Measurements from ENCODE around the gene PCDHA3.
A peak's percentile ranks its signal among the peaks of the same experiment; 100 is the strongest.
"Not testable (repeated sequence)": the region's sequence is repeated elsewhere in the genome, so short reads cannot be mapped to it uniquely, and the experiment has no call there.

The PCDHA3 gene

DNA sequence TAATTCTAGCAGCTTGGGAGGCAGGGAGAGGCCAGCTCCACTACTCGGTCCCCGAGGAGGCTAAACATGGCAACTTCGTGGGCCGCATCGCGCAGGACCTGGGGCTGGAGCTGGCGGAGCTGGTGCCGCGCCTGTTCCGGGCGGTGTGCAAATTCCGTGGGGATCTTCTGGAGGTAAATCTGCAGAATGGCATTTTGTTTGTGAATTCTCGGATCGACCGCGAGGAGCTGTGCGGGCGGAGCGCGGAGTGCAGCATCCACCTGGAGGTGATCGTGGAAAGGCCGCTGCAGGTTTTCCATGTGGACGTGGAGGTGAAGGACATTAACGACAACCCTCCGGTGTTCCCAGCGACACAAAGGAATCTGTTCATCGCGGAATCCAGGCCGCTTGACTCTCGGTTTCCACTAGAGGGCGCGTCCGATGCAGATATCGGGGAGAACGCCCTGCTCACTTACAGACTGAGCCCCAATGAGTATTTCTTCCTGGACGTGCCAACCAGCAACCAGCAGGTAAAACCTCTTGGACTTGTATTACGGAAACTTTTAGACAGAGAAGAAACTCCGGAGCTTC is 33.7 kb downstream of the PCDHA3 start:
- H3K27me3 ChIP-seq (ENCODE audit: control insufficient read depth, insufficient read depth, low read length, poor library complexity, severe bottlenecking); H3K4me1 ChIP-seq (ENCODE audit: control insufficient read depth, insufficient read depth, low read length); H3K36me3 ChIP-seq (ENCODE audit: control insufficient read depth, insufficient read depth, low read length); H3K27ac ChIP-seq (ENCODE audit: insufficient read depth, low read depth, low read length, poor library complexity, severe bottlenecking); H3K4me3 ChIP-seq (ENCODE audit: insufficient read depth, low read depth, low read length); H3K9me3 ChIP-seq (ENCODE audit: control insufficient read depth, low read length): not testable (repeated sequence)
- WGBS, 2 experiments, result 95 to 97% methylated on average over 28 of the region's 38 CpGs

DNA sequence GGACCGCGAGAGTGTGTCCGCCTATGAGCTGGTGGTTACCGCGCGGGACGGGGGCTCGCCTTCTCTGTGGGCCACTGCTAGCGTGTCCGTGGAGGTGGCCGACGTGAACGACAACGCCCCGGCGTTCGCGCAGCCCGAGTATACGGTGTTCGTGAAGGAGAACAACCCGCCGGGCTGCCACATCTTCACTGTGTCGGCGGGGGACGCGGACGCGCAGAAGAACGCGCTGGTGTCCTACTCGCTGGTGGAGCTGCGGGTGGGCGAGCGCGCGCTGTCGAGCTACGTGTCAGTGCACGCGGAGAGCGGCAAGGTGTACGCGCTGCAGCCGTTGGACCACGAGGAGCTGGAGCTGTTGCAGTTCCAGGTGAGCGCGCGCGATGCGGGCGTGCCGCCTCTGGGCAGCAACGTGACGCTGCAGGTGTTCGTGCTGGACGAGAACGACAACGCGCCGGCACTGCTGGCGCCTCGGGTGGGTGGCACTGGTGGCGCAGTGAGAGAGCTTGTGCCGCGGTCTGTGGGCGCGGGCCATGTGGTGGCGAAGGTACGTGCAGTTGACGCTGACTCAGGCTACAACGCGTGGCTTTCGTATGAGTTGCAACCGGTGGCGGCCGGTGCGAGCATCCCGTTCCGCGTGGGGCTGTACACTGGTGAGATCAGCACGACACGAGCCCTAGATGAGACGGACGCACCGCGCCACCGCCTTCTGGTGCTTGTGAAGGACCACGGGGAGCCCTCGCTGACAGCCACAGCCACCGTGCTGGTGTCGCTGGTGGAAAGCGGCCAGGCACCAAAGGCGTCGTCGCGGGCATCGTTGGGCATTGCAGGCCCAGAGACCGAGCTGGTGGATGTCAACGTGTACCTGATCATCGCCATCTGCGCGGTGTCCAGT is 35.0 kb downstream of the PCDHA3 start:
- Histone ChIP-seq H3K4me1 (ENCODE audit: control insufficient read depth, insufficient read depth, low read length) (no peaks in the 10 kb centered on the region), H3K36me3 (ENCODE audit: control insufficient read depth, insufficient read depth, low read length) (no peaks in the 10 kb centered on the region), H3K27me3 (ENCODE audit: control insufficient read depth, insufficient read depth, low read length, poor library complexity, severe bottlenecking) (no peaks in the 10 kb centered on the region), H3K4me3 (ENCODE audit: insufficient read depth, low read depth, low read length) (no peak overlapping the region), H3K27ac (ENCODE audit: insufficient read depth, low read depth, low read length, poor library complexity, severe bottlenecking) (no peak overlapping the region), H3K9me3 (ENCODE audit: control insufficient read depth, low read length) (no peaks in the 10 kb centered on the region)
- WGBS, 2 experiments, result 97% methylated on average over 103 of the region's 103 CpGs

DNA sequence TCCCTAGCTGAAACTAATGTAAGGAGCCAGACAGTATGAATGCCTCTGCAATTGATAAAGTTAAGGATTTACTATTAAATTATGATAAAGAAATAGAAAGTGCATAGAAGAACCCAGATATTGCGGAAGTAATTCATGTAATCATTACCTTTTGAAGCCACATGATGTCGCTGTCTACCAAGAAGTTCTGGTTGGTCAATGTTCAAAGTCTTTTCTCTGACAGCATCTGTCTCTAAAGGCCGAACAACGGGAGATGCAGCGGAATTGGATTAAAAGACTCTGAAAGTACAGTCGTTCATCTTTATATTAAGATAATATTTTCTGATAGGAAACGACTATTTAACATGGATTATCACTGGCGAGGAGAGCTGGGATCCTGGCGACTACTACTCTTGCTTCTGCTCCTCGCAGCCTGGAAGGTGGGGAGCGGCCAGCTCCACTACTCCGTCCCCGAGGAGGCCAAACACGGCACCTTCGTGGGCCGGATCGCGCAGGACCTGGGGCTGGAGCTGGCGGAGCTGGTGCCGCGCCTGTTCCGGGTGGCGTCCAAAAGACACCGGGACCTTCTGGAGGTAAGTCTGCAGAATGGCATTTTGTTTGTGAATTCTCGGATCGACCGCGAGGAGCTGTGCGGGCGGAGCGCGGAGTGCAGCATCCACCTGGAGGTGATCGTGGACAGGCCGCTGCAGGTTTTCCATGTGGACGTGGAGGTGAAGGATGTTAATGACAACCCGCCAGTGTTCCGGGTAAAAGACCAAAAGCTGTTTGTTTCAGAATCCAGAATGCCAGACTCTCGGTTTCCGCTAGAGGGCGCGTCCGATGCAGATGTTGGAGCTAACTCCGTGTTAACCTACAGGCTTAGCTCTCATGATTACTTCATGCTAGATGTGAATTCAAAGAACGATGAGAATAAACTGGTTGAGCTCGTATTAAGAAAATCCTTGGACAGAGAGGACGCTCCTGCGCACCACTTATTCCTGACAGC is 40.4 kb downstream of the PCDHA3 start, which contains the start of gene PCDHA8:
Gene PCDHA8, plus strand, starts transcription at position 210 of the 985 bp plus-strand sequence. Its CDS starts 135 bp downstream, at position 345.
- Histone ChIP-seq H3K27ac (ENCODE audit: insufficient read depth, low read depth, low read length, poor library complexity, severe bottlenecking) (no peak within 1 kb of the TSS), H3K4me3 (ENCODE audit: insufficient read depth, low read depth, low read length) (peak within 1 kb of the TSS; percentile 22), H3K27me3 (ENCODE audit: control insufficient read depth, insufficient read depth, low read length, poor library complexity, severe bottlenecking) (no peaks in the 10 kb centered on the region), H3K4me1 (ENCODE audit: control insufficient read depth, insufficient read depth, low read length) (no peaks in the 10 kb centered on the region), H3K9me3 (ENCODE audit: control insufficient read depth, low read length) (peaks cover 2% of the 10 kb centered on the region), H3K36me3 (ENCODE audit: control insufficient read depth, insufficient read depth, low read length) (no peaks in the 10 kb centered on the region)
- WGBS, 2 experiments, result 88 to 89% methylated on average over 47 of the region's 47 CpGs

DNA sequence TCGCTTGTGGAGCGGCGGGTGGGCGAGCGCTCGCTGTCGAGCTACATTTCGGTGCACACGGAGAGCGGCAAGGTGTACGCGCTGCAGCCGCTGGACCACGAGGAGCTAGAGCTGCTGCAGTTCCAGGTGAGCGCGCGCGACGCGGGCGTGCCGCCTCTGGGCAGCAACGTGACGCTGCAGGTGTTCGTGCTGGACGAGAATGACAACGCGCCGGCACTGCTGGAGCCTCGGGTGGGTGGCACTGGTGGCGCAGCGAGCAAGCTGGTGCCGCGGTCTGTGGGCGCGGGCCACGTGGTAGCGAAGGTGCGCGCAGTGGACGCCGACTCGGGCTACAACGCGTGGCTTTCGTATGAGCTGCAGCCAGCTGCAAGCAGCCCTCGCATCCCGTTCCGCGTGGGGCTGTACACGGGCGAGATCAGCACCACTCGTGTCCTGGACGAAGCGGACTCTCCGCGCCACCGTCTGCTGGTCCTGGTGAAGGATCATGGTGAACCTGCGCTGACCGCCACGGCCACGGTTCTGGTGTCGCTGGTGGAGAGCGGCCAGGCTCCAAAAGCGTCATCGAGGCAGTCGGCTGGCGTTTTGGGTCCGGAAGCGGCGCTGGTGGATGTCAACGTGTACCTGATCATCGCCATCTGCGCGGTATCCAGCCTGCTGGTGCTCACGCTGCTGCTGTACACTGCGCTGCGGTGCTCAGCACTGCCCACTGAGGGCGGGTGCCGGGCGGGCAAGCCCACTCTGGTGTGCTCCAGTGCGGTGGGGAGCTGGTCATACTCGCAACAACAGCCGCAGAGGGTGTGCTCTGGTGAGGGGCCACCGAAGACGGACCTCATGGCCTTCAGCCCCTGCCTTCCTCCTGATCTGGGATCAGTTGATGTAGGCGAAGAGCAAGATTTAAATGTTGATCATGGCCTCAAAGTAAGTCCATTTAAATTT is 42.2 kb downstream of the PCDHA3 start:
- Histone ChIP-seq H3K4me1 (ENCODE audit: control insufficient read depth, insufficient read depth, low read length) (no peaks in the 10 kb centered on the region), H3K36me3 (ENCODE audit: control insufficient read depth, insufficient read depth, low read length) (no peaks in the 10 kb centered on the region), H3K27ac (ENCODE audit: insufficient read depth, low read depth, low read length, poor library complexity, severe bottlenecking) (no peak overlapping the region), H3K27me3 (ENCODE audit: control insufficient read depth, insufficient read depth, low read length, poor library complexity, severe bottlenecking) (no peaks in the 10 kb centered on the region), H3K4me3 (ENCODE audit: insufficient read depth, low read depth, low read length) (no peak overlapping the region), H3K9me3 (ENCODE audit: control insufficient read depth, low read length) (peaks cover 2% of the 10 kb centered on the region)
- WGBS, 2 experiments, result 96 to 97% methylated on average over 86 to 87 of the region's 87 CpGs

DNA sequence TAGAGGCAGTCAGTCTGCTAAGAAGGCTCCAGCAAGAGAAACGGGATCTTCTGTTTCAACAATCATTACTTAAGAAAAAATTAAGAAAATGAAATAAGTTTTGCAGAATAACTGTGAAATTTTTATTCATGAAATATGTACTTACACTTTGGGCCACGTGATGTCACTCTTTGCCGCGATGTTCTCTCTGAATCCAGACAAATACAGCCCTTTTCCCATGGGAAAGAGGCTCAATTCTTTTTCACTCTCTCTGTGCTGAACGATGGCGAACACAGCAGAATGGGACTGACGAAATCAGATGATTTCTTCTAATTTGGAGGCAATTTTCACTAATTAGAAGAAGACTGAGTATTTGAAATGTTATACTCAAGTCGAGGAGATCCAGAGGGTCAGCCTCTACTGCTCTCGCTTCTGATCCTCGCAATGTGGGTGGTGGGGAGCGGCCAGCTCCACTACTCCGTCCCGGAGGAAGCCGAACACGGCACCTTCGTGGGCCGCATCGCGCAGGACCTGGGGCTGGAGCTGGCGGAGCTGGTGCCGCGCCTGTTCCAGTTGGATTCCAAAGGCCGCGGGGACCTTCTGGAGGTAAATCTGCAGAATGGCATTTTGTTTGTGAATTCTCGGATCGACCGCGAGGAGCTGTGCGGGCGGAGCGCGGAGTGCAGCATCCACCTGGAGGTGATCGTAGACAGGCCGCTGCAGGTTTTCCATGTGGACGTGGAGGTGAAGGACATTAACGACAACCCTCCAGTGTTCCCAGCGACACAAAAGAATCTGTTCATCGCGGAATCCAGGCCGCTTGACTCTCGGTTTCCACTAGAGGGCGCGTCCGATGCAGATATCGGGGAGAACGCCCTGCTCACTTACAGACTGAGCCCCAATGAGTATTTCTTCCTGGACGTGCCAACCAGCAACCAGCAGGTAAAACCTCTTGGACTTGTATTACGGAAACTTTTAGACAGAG is 47.6 kb downstream of the PCDHA3 start, which contains the start of gene PCDHA9:
Gene PCDHA9, plus strand, starts transcription at position 244 of the 964 bp plus-strand sequence. Its CDS starts 114 bp downstream, at position 358.
- H3K27me3 ChIP-seq (ENCODE audit: control insufficient read depth, insufficient read depth, low read length, poor library complexity, severe bottlenecking); H3K36me3 ChIP-seq (ENCODE audit: control insufficient read depth, insufficient read depth, low read length); H3K9me3 ChIP-seq (ENCODE audit: control insufficient read depth, low read length); H3K27ac ChIP-seq (ENCODE audit: insufficient read depth, low read depth, low read length, poor library complexity, severe bottlenecking); H3K4me3 ChIP-seq (ENCODE audit: insufficient read depth, low read depth, low read length); H3K4me1 ChIP-seq (ENCODE audit: control insufficient read depth, insufficient read depth, low read length): not testable (repeated sequence)
- WGBS, 2 experiments, result 87 to 95% methylated on average over 38 to 39 of the region's 48 CpGs

DNA sequence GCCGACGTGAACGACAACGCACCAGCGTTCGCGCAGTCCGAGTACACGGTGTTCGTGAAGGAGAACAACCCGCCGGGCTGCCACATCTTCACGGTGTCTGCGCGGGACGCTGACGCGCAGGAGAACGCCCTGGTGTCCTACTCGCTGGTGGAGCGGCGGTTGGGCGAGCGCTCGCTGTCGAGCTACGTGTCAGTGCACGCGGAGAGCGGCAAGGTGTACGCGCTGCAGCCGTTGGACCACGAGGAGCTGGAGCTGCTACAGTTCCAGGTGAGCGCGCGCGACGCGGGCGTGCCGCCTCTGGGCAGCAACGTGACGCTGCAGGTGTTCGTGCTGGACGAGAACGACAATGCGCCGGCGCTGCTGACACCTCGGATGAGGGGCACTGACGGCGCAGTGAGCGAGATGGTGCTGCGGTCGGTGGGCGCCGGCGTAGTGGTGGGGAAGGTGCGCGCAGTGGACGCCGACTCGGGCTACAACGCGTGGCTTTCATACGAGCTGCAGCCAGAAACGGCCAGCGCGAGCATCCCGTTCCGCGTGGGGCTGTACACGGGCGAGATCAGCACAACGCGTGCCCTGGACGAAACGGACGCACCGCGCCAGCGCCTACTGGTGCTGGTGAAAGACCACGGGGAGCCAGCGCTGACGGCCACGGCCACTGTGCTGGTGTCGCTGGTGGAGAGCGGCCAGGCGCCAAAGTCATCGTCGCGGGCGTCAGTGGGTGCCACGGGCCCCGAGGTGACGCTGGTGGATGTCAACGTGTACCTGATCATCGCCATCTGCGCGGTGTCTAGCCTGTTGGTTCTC is 49.2 kb downstream of the PCDHA3 start:
- not testable (repeated sequence) for H3K9me3 ChIP-seq (ENCODE audit: control insufficient read depth, low read length); H3K4me3 ChIP-seq (ENCODE audit: insufficient read depth, low read depth, low read length); H3K27ac ChIP-seq (ENCODE audit: insufficient read depth, low read depth, low read length, poor library complexity, severe bottlenecking); H3K36me3 ChIP-seq (ENCODE audit: control insufficient read depth, insufficient read depth, low read length); H3K4me1 ChIP-seq (ENCODE audit: control insufficient read depth, insufficient read depth, low read length); H3K27me3 ChIP-seq (ENCODE audit: control insufficient read depth, insufficient read depth, low read length, poor library complexity, severe bottlenecking)
- 97% methylated on average over 101 of the region's 101 CpGs for WGBS, 2 experiments

Data from ectodermal cell (in vitro differentiated cells).